HCEC 1CT (cell line): ENCODE results near the gene NFATC3.
A peak's percentile ranks its signal among the peaks of the same experiment; 100 is the strongest.

Experiments used
- DNase-seq: peaks from one replicate; pipeline ENCODE4 v3.0.0-alpha.2; 2017

The NFATC3 gene

GRCh38 chr16:68085259-68086071 is at the start of gene NFATC3:
Gene NFATC3, plus strand, starts transcription at chr16:68085370. Its CDS starts 312 bp downstream, at chr16:68085682.
- DNase-seq = peak; percentile 96

GRCh38 chr16:68037841-68038597 is 47.2 kb upstream of the NFATC3 start:
- DNase-seq = no peak

GRCh38 chr16:68040506-68041288 is 44.5 kb upstream of the NFATC3 start:
- peak; percentile 59 for DNase-seq

GRCh38 chr16:68041783-68042182 is 43.4 kb upstream of the NFATC3 start:
- no peak for DNase-seq

- no peak for DNase-seq
Observed at GRCh38 chr16:68046106-68046505, 39.1 kb upstream of the NFATC3 start.

- no peak for DNase-seq
Observed at GRCh38 chr16:68047987-68048386, 37.2 kb upstream of the NFATC3 start.

GRCh38 chr16:68049449-68049848 is 35.7 kb upstream of the NFATC3 start:
- no peak for DNase-seq

GRCh38 chr16:68055395-68055794 is 29.8 kb upstream of the NFATC3 start:
- no peak for DNase-seq

- no peak for DNase-seq
Observed at GRCh38 chr16:68059804-68060203, 25.4 kb upstream of the NFATC3 start.

- DNase-seq = no peak
Observed at GRCh38 chr16:68061396-68061795, 23.8 kb upstream of the NFATC3 start.

- no peak for DNase-seq
Observed at GRCh38 chr16:68062910-68063393, 22.2 kb upstream of the NFATC3 start.

- peak; percentile 73 for DNase-seq
Observed at GRCh38 chr16:68064791-68065365, 20.3 kb upstream of the NFATC3 start.

GRCh38 chr16:68065716-68066305 is 19.4 kb upstream of the NFATC3 start:
- DNase-seq = peak; percentile 65

- no peak for DNase-seq
Observed at GRCh38 chr16:68066763-68067162, 18.4 kb upstream of the NFATC3 start.

GRCh38 chr16:68068926-68069325 is 16.2 kb upstream of the NFATC3 start:
- DNase-seq = no peak

GRCh38 chr16:68069511-68070248 is 15.5 kb upstream of the NFATC3 start:
- no peak for DNase-seq

- DNase-seq = no peak
Observed at GRCh38 chr16:68070249-68070730, 14.9 kb upstream of the NFATC3 start.

- no peak for DNase-seq
Observed at GRCh38 chr16:68070806-68071517, 14.2 kb upstream of the NFATC3 start.

- DNase-seq = no peak
Observed at GRCh38 chr16:68071518-68071901, 13.7 kb upstream of the NFATC3 start.

- peak; percentile 62 for DNase-seq
Observed at GRCh38 chr16:68072038-68072695, 13.0 kb upstream of the NFATC3 start.
